Fibroblast of lung (primary cell): ENCODE measurements around the gene TNKS1BP1. TPM values are rescaled to one million over a fixed set of nuclear protein-coding genes. Genes with fewer than 3 reads are reported as not detected.

Source experiments
- DNase-seq, 2 donors: peaks; one replicate each; pipeline versions ENCODE4 v3.0.0 to v3.0.0-alpha.2; 2010; ENCODE audit warnings: low read depth in 2 of 2
- H2AFZ ChIP-seq: 2 replicates; pipeline ENCODE4 v1.5.1; 2012; ENCODE audit warnings: low read length, control low read depth, inconsistent platforms
- H3K27ac ChIP-seq: 2 replicates; pipeline ENCODE4 v1.5.1; 2011; ENCODE audit warnings: low read length, control low read depth; ENCODE audit not compliant: insufficient read depth
- H3K27me3 ChIP-seq: 2 replicates; pipeline ENCODE4 v1.5.1; 2011; ENCODE audit warnings: mild to moderate bottlenecking, low read length; ENCODE audit not compliant: control insufficient read depth, insufficient read depth
- H3K36me3 ChIP-seq: 2 replicates; pipeline ENCODE4 v1.5.1; 2011; ENCODE audit warnings: low read length; ENCODE audit not compliant: control insufficient read depth, insufficient read depth
- H3K4me1 ChIP-seq: 2 replicates; pipeline ENCODE4 v1.5.1; 2011; ENCODE audit warnings: low read length; ENCODE audit not compliant: control insufficient read depth, insufficient read depth; ENCODE audit errors: extremely low read depth
- H3K4me2 ChIP-seq: 2 replicates; pipeline ENCODE4 v1.5.1; 2011; ENCODE audit warnings: low read length, control low read depth; ENCODE audit not compliant: insufficient read depth; ENCODE audit errors: extremely low read depth
- H3K4me3 ChIP-seq, 4 experiments: fragments of 200-600 bp in 1 of 4; sonication (generic) in 1 of 4; replicated peaks in 1 of 4; 2 replicates each; pipeline ENCODE4 v1.5.1; 2011 to 2016; ENCODE audit warnings: low read length in 4 of 4, low read depth in 3 of 4, mild to moderate bottlenecking in 3 of 4, control low read depth in 2 of 4, inconsistent platforms in 1 of 4, mixed read lengths in 1 of 4; ENCODE audit not compliant: insufficient read depth in 1 of 4; ENCODE audit errors: control extremely low read depth in 1 of 4
- H3K79me2 ChIP-seq: 2 replicates; pipeline ENCODE4 v1.5.1; 2012; ENCODE audit warnings: mild to moderate bottlenecking, low read length, inconsistent platforms; ENCODE audit not compliant: control insufficient read depth, insufficient read depth
- H3K9ac ChIP-seq: 2 replicates; pipeline ENCODE4 v1.5.1; 2011; ENCODE audit warnings: mild to moderate bottlenecking, low read length, control low read depth; ENCODE audit not compliant: insufficient read depth
- H3K9me3 ChIP-seq: 2 replicates; pipeline ENCODE4 v1.5.1; 2012; ENCODE audit warnings: low read depth, low read length; ENCODE audit not compliant: control insufficient read depth, insufficient read depth
- H4K20me1 ChIP-seq: 2 replicates; pipeline ENCODE4 v1.5.1; 2011; ENCODE audit warnings: low read length; ENCODE audit not compliant: control insufficient read depth, insufficient read depth; ENCODE audit errors: extremely low read depth
- EZH2 ChIP-seq: IDR thresholded peaks from 2 replicates; pipeline ENCODE4 v1.5.1; 2012; ENCODE audit warnings: low read length, control low read depth, mild to moderate bottlenecking; ENCODE audit errors: missing control alignments
- polyA plus RNA-seq, 2 donors: library from polyadenylated mRNA; depleted of rRNA in 1 of 2; stranded (reverse) in 1 of 2; unstranded in 1 of 2; fragments of >200 nt; gene quantifications; 2 replicates each; pipeline ENCODE4 v1.2.1, GENCODE V29; 2011 to 2012; ENCODE audit warnings: missing spikeins in 1 of 2
- total RNA-seq: library from RNA; depleted of rRNA; stranded (reverse); fragments of >200 nt; gene quantifications from 2 replicates; pipeline ENCODE4 v1.2.1, GENCODE V29; 2014
- TF ChIP-seq, protein P1 (sequence below), 2 donors: IDR thresholded peaks in 1 of 2; conservative IDR thresholded peaks in 1 of 2; 1 replicate in 1 of 2; 2 replicates in 1 of 2; pipeline ENCODE4 v1.5.1; 2011 to 2012; ENCODE audit warnings: low read length in 2 of 2, control low read depth in 1 of 2, inconsistent platforms in 1 of 2, low read depth in 1 of 2, mild to moderate bottlenecking in 1 of 2

Gene TNKS1BP1
- total and polyA plus RNA-seq, 2 donors (not counting 1 experiment from before 2014, with no cell fraction given) = 70.2 to 111 TPM

DNA sequence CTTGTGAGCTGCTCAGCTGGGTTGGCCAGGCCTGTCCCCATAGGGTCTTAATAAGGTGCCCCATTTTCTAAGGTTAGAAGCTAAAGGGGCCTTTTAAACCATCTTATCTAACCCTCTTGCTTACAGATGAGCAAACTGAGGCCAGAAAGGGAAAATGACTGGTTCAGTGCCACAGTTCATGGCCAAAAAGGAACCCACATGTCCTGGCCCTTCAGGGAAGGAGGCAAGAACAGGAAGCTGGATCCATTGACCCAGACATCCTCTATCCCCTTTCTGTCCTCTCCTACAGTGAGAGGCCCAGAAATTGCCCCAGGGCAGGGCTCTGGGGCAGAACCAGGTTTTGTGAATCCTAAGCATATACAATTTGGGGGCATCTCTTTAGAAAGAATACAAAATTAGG, 46.2 kb upstream of the TNKS1BP1 start:
- TF ChIP-seq, protein P1, sequence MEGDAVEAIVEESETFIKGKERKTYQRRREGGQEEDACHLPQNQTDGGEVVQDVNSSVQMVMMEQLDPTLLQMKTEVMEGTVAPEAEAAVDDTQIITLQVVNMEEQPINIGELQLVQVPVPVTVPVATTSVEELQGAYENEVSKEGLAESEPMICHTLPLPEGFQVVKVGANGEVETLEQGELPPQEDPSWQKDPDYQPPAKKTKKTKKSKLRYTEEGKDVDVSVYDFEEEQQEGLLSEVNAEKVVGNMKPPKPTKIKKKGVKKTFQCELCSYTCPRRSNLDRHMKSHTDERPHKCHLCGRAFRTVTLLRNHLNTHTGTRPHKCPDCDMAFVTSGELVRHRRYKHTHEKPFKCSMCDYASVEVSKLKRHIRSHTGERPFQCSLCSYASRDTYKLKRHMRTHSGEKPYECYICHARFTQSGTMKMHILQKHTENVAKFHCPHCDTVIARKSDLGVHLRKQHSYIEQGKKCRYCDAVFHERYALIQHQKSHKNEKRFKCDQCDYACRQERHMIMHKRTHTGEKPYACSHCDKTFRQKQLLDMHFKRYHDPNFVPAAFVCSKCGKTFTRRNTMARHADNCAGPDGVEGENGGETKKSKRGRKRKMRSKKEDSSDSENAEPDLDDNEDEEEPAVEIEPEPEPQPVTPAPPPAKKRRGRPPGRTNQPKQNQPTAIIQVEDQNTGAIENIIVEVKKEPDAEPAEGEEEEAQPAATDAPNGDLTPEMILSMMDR (conservative IDR thresholded peaks at IDR 0.05 in 1 of 2, IDR thresholded peaks at IDR 0.05 in 1 of 2; ENCODE audit: low read depth in 1 of 2, low read length in 2 of 2) = no peak
- no peak for TF ChIP-seq EZH2
- Histone ChIP-seq H2AFZ (no peak overlapping the region), H3K4me2 (no peak overlapping the region), H3K27me3 (peaks cover 7% of the 10 kb centered on the region), H3K79me2 (no peaks in the 10 kb centered on the region), H3K9ac (no peak overlapping the region), H3K9me3 (no peaks in the 10 kb centered on the region), H3K27ac (no peak overlapping the region), H3K36me3 (no peaks in the 10 kb centered on the region), H3K4me3 (no peak overlapping the region), H4K20me1 (no peaks in the 10 kb centered on the region), H3K4me1 (no peaks in the 10 kb centered on the region)
- no peak for DNase-seq

DNA sequence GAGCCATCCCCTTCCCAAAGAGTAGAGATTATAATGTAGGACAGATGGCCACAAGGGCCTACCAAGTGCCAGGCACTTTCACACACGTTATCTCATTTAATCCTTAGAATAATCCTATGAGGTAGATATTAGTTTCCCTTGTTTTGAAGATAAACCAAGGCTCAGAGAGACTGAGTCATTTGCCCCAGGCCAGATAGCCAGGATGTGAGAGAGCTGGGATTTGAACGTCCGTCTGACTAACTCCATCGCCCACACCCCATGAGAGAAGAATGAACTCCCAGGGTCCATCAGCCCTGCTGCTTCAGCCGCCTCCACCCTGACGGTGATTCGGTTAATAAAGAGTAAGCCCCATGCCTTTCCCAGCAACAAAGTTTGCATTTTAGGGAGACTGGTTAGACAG, 45.5 kb upstream of the TNKS1BP1 start:
- TF ChIP-seq EZH2 = no peak
- TF ChIP-seq, protein P1 (conservative IDR thresholded peaks at IDR 0.05 in 1 of 2, IDR thresholded peaks at IDR 0.05 in 1 of 2; ENCODE audit: low read depth in 1 of 2, low read length in 2 of 2) = no peak

DNA sequence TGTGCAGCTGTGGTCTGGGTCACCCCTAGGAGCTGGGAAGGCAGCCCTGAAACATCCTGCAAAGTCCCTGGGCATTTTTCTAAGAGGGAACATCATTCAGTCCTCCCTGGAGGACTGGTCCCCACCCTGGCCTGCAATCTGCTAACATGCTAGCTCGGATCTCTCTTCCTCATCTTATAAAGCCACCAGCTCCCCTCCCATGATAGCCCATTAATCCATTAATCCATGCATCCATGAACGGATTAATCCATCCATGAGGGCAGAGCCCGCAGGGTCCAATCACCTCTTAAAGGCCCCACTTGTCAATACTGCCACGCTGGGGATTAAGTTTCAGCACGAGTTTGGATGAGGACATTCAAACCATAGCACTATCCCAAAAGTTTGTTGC, 44.1 kb upstream of the TNKS1BP1 start:
- Histone ChIP-seq H2AFZ (no peak overlapping the region), H3K4me3 (no peak overlapping the region)
- no peak for TF ChIP-seq EZH2
- TF ChIP-seq, protein P1 (conservative IDR thresholded peaks at IDR 0.05 in 1 of 2, IDR thresholded peaks at IDR 0.05 in 1 of 2; ENCODE audit: low read depth in 1 of 2, low read length in 2 of 2) = no peak

More for the DNA sequence above, 45.5 kb upstream of the TNKS1BP1 start:
- no peaks in the 10 kb centered on the region for H4K20me1 ChIP-seq
- H3K27ac ChIP-seq = no peak overlapping the region
- H3K9ac ChIP-seq = no peak overlapping the region
- peak in 1 of 2 donors; percentile 16 for DNase-seq
- H3K79me2 ChIP-seq = no peaks in the 10 kb centered on the region
- no peaks in the 10 kb centered on the region for H3K4me1 ChIP-seq
- no peak overlapping the region for H2AFZ ChIP-seq
- no peak overlapping the region for H3K4me3 ChIP-seq
- H3K9me3 ChIP-seq = no peaks in the 10 kb centered on the region
- H3K27me3 ChIP-seq = peaks cover 8% of the 10 kb centered on the region
- no peaks in the 10 kb centered on the region for H3K36me3 ChIP-seq
- H3K4me2 ChIP-seq = no peak overlapping the region

More for the DNA sequence above, 44.1 kb upstream of the TNKS1BP1 start:
- Histone ChIP-seq H3K4me1 (no peaks in the 10 kb centered on the region), H3K27ac (no peak overlapping the region), H3K27me3 (peaks cover 15% of the 10 kb centered on the region), H3K9me3 (no peaks in the 10 kb centered on the region), H4K20me1 (no peaks in the 10 kb centered on the region), H3K36me3 (no peaks in the 10 kb centered on the region), H3K9ac (no peak overlapping the region), H3K4me2 (no peak overlapping the region), H3K79me2 (no peaks in the 10 kb centered on the region)
- no peak for DNase-seq
